Tibial nerve (tissue), 4 donors: ENCODE results near the gene ALG2. TPM values are rescaled to one million over a fixed set of nuclear protein-coding genes. Genes with fewer than 3 reads are reported as not detected.

Source experiments
- DNase-seq, 2 donors: peaks; one replicate each; pipeline ENCODE4 v3.0.0-alpha.2; 2019; ENCODE audit warnings: low spot score in 2 of 2
- H3K27ac ChIP-seq, 4 donors: fragments of 200-600 bp; sonication (generic) in 3 of 4; one replicate each; pipeline ENCODE4 v1.5.1; 2017 to 2019; ENCODE audit warnings: mild to moderate bottlenecking in 1 of 4
- H3K27me3 ChIP-seq, 2 donors: fragments of 200-600 bp; sonication (generic) in 1 of 2; one replicate each; pipeline versions ENCODE4 v1.5.1 to v1.6.0; 2017 to 2019
- H3K36me3 ChIP-seq, 3 donors: fragments of 200-600 bp; sonication (generic); one replicate each; pipeline ENCODE4 v1.5.1; 2018 to 2019
- H3K4me1 ChIP-seq, 4 donors: fragments of 200-600 bp; sonication (generic) in 3 of 4; one replicate each; pipeline ENCODE4 v1.5.1; 2017 to 2019
- H3K4me3 ChIP-seq, 4 donors: fragments of 200-600 bp; sonication (generic) in 3 of 4; one replicate each; pipeline ENCODE4 v1.5.1; 2017 to 2019; ENCODE audit warnings: mild to moderate bottlenecking in 1 of 4, moderate library complexity in 1 of 4
- H3K9me3 ChIP-seq, 4 donors: fragments of 200-600 bp; sonication (generic) in 3 of 4; one replicate each; pipeline ENCODE4 v1.5.1; 2017 to 2019
- CTCF ChIP-seq, 5 experiments: fragments of 200-600 bp in 3 of 5; fragments of 450-650 bp in 2 of 5; sonication (generic) in 3 of 5; IDR thresholded peaks; one replicate each; pipeline ENCODE4 v1.5.1; 2016 to 2019; ENCODE audit warnings: antibody characterized with exemption in 5 of 5, mild to moderate bottlenecking in 3 of 5, moderate library complexity in 2 of 5
- EP300 ChIP-seq, 2 donors: sonication (generic); formaldehyde crosslinking; IDR thresholded peaks; one replicate each; pipeline ENCODE4 v1.6.1; 2017; ENCODE audit warnings: antibody characterized with exemption in 2 of 2, mild to moderate bottlenecking in 1 of 2
- POLR2A ChIP-seq, 2 donors: fragments of 450-650 bp; IDR thresholded peaks; one replicate each; pipeline ENCODE4 v1.6.1; 2017; ENCODE audit warnings: antibody characterized with exemption in 2 of 2, mild to moderate bottlenecking in 2 of 2, moderate library complexity in 2 of 2
- WGBS, 2 donors: methylation state at CpG; one replicate each; pipeline ENCODE4 v1.1.5; 2018; 5-methylcytosine and 5-hydroxymethylcytosine counted together
- total RNA-seq, 4 donors: library from RNA; depleted of rRNA; stranded (reverse); fragments of >200 nt; gene quantifications; one replicate each; pipeline ENCODE4 v1.1.0, GENCODE V29; 2016

Gene ALG2
- total RNA-seq, 4 donors from 2014 or later = 22.7 to 38.3 (median 29.3) TPM

- H3K9me3 ChIP-seq = no peaks in the 10 kb centered on the region
- no peaks in the 10 kb centered on the region for H3K27me3 ChIP-seq
- no peak overlapping the region for H3K27ac ChIP-seq
- no peak for DNase-seq
- no peak for TF ChIP-seq POLR2A (IDR thresholded peaks at IDR 0.05)
- no peak for TF ChIP-seq CTCF (IDR thresholded peaks at IDR 0.05)
- no peak for TF ChIP-seq EP300 (IDR thresholded peaks at IDR 0.05)
- H3K4me3 ChIP-seq = no peak overlapping the region
- peaks cover 0 to 14% (median 0%) of the 10 kb centered on the region in 4 donors for H3K4me1 ChIP-seq
- 98 to 100% methylated on average over 1 of the region's 1 CpG for WGBS, 2 donors
- H3K36me3 ChIP-seq = no peaks in the 10 kb centered on the region
These were observed 41.5 kb downstream of the ALG2 start for GRCh38 chr9:99180199-99180598.

GRCh38 chr9:99178912-99179872 is 42.5 kb downstream of the ALG2 start:
- no peak for TF ChIP-seq EP300 (IDR thresholded peaks at IDR 0.05)
- no peak for TF ChIP-seq CTCF (IDR thresholded peaks at IDR 0.05)
- TF ChIP-seq POLR2A (IDR thresholded peaks at IDR 0.05) = no peak
- Histone ChIP-seq H3K27me3 (no peaks in the 10 kb centered on the region), H3K9me3 (no peaks in the 10 kb centered on the region), H3K27ac (no peak overlapping the region), H3K36me3 (no peaks in the 10 kb centered on the region), H3K4me3 (no peak overlapping the region), H3K4me1 (peaks cover 0 to 9% (median 0%) of the 10 kb centered on the region in 4 donors)
- WGBS, 2 donors = 92 to 96% methylated on average over 15 to 17 of the region's 17 CpGs
- no peak for DNase-seq

- H3K4me3 ChIP-seq = no peak overlapping the region
- no peaks in the 10 kb centered on the region for H3K9me3 ChIP-seq
- H3K36me3 ChIP-seq = no peaks in the 10 kb centered on the region
- H3K4me1 ChIP-seq = peaks cover 0 to 20% (median 0%) of the 10 kb centered on the region in 4 donors
- 83 to 84% methylated on average over 8 of the region's 8 CpGs for WGBS, 2 donors
- no peak for TF ChIP-seq EP300 (IDR thresholded peaks at IDR 0.05)
- TF ChIP-seq POLR2A (IDR thresholded peaks at IDR 0.05) = no peak
- no peak for TF ChIP-seq CTCF (IDR thresholded peaks at IDR 0.05)
- H3K27me3 ChIP-seq = no peaks in the 10 kb centered on the region
- H3K27ac ChIP-seq = no peak overlapping the region
- no peak for DNase-seq
These were observed 44.0 kb downstream of the ALG2 start for GRCh38 chr9:99177576-99178366.

GRCh38 chr9:99176527-99177013 is 45.2 kb downstream of the ALG2 start:
- Histone ChIP-seq H3K4me1 (peaks cover 0 to 20% (median 0%) of the 10 kb centered on the region in 4 donors), H3K36me3 (no peaks in the 10 kb centered on the region), H3K9me3 (no peaks in the 10 kb centered on the region), H3K27me3 (peaks cover 0 to 2% of the 10 kb centered on the region in 2 donors), H3K4me3 (no peak overlapping the region), H3K27ac (no peak overlapping the region)
- TF ChIP-seq EP300 (IDR thresholded peaks at IDR 0.05) (no peak), CTCF (IDR thresholded peaks at IDR 0.05) (no peak), POLR2A (IDR thresholded peaks at IDR 0.05) (no peak)
- DNase-seq = no peak
- 64 to 65% methylated on average over 4 of the region's 4 CpGs for WGBS, 2 donors
